RPMI8226 (cell line): Measurements from ENCODE around the gene FSHR.

ENCODE experiments used
- DNase-seq: peaks from one replicate; pipeline ENCODE4 v3.0.0-alpha.2; 2015

The FSHR gene

DNA sequence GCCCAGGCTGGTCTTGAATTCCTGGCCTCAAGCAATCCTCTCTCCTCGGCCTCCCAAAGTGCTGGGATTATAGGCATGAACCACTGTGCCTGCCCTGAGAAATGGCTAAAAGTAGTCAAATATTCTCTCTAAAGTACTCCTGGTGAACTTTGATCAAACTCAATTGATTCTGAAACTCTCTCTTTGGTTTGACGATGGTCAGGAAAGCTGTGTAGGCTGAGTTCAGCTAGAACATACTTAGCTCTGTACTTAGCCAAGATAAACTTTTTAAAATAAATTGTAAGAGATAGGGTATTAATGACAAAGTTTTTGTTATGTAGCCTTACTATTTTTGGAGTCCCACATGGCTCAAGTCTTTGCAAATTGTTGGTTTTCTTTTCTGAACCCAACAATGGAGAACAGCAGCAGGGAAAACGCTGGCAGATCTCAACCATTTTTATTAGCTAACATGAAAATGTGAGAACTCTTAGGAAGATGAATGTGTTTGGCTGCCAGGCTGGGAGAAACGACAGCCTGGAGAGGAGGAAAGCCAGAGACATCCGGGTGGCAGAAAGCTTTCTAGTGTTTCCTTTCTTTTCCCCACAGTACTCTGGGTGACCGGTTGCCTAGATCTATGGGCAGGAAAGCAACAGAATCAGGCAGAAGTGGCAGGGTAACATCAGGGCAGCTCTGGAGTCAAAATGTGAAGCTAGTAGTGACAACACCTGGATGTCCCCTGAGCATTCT is 205.8 kb downstream of the FSHR start:
- DNase-seq: no peak

DNA sequence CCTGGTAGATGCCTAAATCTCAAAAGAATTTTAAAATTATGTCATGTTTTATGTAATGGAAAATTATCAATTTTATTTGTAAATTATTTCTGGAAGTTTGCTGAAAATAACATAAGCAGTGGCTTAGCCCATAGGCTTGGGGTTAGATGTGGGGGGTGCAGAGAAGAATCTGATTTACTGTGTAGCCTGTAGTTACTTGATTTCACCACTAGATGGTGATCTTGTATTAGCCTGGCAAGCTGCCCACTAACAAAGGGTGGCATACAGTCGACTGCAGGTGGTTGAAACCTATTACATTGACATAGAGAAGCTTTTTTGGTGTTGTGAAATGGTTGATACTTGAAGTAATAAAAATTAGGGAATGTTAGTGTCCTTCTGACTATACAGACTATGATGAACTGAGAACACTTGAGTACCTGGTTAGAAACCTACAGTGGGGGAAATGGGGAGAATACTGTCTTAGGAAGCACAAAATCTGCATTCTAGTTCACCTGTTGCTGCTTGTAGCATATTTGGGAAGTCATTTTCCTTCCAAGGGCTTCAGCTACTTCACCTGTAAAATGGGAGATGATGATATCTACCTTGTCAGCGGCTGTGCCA is 207.8 kb downstream of the FSHR start:
- peak; percentile 54 for DNase-seq

DNA sequence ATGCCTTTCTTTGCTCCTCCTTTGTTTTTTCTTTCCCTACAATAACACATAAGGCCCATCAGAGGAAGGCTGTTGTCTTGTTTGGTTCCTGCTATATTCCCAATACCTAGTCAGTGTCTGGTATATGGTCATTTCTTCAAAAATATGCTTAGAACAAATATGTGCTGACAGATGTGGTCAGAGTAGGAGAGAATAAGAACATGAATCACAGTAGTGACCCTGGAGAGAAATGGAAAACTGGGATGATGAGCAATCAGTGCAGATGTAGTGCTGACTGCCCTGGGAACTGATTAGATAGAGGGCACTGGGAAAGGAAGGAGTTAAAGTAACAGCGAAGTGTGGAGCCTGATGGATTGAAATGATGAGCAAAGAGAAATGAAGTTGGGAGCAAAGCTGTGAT is 209.4 kb downstream of the FSHR start:
- DNase-seq: no peak

DNA sequence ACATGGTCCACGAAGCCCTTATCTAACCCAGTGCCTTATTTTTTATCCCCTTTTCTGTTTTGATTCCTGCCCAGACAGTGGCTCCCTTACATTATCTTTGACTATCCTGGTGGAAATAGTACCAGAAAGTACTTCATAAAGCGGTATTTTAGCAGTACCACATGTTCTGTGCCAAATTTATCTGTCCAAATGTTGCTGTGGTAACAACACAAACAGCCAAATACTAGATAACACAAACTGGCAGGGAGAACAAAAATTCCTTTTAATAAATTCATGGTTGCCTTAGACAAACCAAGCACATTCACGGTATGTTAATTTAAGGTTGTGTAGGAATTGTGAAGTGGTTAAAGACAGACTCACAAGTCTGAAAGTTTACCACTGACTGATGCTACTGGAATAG is 210.9 kb downstream of the FSHR start:
- no peak for DNase-seq

DNA sequence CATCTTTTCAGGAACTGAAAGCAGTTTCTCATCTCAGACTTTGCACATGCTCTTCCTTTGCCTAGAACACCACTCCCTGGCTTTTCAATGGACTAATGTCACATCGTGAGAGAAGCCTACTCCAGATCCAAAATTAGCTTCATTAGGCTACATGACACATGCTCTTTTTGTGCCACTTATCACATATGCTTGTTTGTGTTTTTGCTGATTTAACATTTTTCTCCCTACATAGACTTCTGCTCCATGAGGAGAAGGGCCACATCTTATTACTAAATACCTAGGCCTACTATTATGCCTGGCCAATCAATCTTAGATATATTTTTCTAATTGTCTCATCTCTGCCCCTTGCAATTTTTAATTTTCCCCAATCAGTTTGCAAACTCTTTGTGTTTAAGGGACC is 212.4 kb downstream of the FSHR start:
- DNase-seq: no peak

DNA sequence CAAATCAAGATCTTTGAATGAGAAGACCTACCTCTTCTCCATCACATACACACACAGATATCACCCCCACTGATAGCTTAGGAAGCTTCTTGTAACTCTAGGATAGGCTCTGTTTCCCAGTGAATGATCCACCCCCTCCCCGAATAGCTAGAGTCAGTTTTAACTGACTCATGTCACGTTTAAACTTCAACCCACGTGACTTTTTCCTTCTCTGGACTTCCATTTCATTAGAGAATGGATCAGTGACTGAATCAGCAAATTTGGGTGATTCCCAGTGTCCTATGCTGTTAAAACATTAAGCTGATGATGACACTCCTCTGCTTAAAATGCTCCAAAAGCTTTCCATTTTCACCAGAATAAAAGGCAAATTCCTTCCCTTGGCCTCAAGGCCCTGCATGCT is 212.9 kb downstream of the FSHR start:
- no peak for DNase-seq

DNA sequence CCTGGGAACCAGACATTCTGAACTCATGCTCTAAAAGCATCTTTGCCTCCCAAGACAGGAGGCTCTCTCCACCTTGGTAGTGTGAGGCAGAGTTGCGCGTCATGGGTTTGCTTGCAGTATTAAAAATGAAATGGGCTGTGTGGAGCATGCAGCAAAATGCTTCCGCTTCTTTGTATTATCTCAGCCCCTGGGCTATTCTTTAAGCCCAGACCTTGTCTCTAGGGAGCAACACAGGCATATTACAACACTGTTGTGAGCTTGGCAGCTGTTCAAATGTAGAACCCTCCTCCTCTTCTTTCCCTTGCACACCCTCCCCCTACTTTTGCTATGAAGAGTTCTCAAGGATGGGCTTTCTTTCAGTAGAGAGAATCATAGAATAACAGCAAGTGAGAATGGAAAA is 213.7 kb downstream of the FSHR start:
- DNase-seq: no peak

DNA sequence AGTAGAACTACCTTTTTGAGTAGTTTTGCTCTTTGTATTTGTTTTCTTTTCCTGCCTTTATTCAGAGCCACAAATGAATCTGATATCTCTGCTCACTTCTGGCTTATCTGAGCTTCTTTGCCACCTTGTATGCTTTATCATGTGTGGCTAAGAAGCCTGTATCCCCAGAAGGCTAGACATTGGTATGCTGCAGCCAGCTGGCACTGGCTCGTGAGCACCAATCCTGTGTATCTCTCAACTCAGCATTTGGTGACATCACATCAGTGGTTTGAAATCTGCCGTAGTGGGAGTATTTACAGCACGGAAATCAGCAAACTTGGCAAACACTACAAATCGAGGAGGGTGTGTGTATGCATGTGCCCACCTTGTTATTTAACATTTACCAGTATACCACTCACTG is 215.1 kb downstream of the FSHR start:
- DNase-seq: no peak

DNA sequence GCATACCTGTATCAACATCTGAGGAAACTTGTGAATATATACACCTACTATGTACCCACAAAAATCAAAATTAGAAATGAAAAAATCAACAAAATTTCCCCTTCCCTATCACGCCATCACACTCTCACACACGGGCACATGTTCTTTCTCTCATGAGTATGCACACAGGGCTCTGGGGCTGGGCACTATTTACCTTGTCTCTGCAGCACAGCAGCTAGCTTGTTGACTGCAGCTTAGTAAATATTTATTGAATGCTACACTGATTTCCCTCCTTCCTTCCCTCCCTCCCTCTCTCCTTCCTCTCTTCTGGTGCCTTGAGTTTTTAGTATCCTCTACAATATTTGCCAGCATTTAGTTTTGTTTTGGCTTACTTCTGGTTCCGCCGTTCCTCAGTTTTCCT is 216.1 kb downstream of the FSHR start:
- no peak for DNase-seq

DNA sequence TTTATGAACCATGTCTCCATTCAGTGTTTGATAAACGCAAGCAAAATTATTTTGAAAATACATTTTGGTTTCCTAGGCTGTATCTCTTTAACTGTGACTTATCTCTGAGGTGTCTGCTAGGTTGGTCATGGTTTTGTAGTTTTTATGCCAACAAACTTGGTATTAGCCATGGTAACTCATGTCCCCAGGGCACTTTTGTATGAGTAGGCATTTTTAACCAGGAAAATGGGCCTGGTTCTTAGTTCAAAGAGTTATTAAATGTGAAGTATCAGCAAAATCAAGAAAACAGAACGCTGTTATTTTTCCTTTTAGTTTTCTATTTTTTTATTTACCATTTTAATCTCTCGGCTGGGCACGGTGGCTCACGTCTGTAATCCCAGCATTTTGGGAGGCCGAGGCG is 219.5 kb downstream of the FSHR start:
- no peak for DNase-seq

DNA sequence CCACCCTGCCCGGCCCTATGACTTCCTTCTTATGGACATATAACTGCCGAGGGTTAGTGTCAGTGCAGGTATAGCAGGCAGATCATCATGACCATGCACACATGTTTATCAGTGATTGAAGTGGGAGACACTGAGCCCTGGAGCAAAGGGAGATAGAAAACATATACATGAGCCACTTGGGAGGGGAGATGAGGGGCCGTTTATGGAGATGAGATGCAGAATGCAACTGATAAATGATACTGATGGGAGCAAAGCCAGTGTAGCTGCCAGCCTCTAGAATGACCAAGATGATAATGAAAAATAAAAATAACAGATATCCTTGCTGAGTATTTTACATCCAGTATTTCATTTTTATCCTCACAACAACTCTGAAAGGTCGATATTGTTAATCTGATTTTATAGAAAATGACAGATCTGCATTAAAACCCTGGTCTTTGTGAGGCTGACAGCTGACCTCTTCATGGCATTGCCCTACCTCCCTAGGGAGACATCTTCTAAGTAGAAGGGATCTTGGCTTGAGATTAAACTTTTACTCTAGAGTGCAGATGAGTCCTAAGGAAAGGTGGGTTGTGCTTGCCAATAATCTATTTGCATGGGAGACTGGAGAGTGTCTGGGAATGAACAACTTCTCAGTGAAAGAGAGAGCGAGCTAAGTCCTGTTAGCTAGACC is 220.4 kb downstream of the FSHR start:
- DNase-seq: no peak

DNA sequence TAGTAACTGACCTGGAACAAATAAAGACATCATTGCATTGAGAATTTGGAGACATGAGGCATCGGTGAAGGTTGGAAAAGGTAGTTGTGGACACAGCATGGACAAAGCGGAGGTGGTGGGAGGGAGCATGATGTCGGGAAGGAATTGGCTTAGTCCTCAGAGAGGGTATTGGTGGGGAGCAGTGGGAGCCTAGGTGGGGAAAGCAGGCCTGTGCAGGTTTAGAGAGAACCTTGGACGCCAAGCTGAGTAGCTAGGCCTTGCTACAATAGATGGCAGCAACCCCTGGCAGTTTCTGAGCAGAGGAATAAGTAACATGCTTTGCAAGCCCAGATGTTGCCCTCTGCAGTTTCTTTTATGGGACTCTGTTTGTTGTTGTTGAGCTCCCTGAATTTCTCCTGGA is 221.6 kb downstream of the FSHR start:
- DNase-seq: no peak

DNA sequence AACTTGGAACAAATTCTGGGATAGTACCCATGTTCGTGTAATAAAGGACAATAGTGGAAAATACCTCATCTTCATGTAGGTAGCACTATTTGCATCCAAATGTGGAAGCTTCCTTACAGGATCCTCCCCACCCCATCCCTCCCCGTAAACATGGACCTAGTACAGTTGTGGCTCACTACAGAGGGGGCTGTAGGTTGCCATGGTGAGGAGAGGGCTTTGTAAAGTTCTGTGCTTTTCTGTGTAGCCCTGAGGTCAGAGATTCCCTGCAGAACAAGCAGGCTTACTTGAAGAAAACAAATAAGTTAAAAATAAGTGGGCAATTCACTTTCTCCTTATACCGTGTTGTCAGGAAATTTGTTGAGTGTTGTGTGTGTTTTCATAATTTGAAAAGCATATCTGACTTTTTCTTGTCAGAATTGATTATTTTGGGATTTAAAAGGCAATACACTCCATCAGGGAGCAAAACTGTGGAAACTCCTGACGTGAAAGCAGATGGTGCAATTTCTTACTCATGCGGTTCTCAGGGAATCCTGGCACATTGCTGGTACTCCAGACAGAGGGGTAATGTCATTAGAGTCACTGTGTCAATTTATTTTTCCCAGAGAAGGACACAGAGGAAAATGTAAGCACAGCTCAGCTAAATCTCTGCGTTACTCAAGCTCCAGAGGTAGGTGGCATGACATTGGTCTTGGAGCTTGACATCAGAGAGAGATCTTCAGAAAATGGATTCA is 224.6 kb downstream of the FSHR start:
- DNase-seq: no peak

DNA sequence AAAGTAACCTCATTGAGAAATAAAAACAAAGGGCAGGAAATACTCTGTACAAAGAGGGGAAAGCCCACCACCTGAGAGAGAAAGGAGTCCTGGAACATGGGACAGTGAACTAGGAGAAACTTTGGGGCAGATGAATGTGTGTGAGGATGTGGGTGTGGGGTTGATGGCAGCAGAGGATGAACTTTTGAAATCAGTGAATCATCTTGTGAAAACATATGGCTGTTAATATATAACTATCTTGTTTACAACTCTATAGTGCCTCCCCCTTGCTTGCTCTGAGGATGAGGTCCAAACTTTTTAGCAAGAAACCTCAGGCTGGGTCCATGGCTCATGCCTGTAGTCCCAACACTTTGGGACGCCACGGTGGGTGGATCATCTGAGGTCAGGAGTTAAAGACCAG is 227.0 kb downstream of the FSHR start:
- DNase-seq: no peak

DNA sequence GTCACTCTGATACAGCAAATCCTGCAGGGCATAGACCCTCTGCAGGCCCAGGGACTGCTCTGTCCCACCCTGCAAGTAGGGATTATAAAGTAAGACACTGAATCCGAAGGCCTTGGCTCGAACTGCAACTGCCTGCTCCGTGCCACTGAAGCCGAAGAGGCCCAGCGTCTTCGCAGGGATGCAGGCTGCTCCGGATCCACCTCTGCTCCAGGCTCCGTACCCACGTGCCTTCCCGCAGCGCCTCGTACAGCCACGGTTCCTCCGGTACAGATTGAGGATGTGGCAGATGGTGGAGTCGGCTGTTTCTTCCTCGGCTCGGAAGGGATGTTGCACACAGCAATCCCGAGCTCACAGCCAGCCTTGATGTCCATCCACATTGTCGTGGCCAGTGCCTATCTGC is 238.4 kb downstream of the FSHR start:
- DNase-seq: no peak

DNA sequence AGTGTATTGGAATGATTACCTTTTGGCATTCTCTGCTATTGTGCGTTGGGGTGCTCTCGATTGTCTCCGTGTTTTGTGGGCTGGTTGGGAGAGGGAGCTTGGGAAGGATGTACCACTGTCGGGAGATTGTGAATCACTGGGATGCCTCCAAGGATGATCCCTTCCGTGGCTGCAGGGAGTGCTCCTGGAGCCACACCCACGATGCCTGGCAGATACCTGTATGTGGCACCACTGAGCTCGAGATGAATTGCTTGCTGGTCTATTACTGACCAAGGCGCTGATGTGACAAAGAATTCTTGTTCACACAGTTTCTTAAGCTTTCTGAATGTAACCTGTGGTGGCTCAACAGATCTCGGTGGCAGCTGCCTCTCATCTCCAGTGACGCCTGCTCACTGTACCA is 239.1 kb downstream of the FSHR start:
- DNase-seq: no peak

DNA sequence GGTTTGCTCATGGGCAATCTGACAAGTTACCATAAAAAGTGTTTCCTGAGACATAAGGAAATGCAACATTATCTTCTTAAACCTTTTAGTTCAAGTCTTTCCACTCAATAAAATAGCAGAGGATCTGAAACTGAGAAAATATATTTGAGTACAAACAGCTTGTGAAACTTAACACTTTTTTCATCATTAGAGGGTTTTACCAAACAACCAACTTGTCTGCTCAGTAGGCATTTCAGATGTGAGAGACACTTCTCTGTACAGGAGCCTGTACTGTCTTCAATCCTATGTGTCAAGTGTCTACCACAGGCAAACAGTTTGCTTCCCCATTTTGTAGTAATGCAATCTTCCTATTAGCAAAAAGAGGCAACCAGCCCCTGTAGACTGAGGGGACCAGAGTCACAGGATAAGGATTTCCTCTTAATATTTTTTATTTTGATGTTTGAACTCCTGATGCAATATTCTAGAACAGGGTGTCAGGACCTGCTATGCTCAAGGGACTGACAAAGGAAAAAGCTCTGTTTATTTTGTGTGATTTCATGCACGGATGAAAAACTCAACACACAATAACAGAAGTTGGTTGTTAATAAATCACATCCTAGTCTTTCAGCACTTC is 239.7 kb downstream of the FSHR start:
- DNase-seq: no peak
